HepG2 (cell line): ENCODE measurements around the gene ADGRV1. TPM values are rescaled to one million over a fixed set of nuclear protein-coding genes. Genes with fewer than 3 reads are reported as not detected.

Experiments used
- ATF1 ChIP-seq: IDR thresholded peaks from 2 replicates; pipeline ENCODE4 v1.6.1; 2016; ENCODE audit warnings: mild to moderate bottlenecking, control low read depth
- BCL6 ChIP-seq: IDR thresholded peaks from 2 replicates; pipeline ENCODE4 v1.6.1; 2016; ENCODE audit warnings: missing genetic modification reagents, missing compliant biosample characterization
- CENPX ChIP-seq: sonication (generic); formaldehyde crosslinking; IDR thresholded peaks from 2 replicates; pipeline ENCODE4 v1.9.0; 2021; ENCODE audit warnings: mild to moderate bottlenecking, missing genetic modification reagents, moderate library complexity
- CREB1 ChIP-seq, 2 experiments: fragments of 450-650 bp in 1 of 2; IDR thresholded peaks; 2 replicates each; pipeline ENCODE4 v1.6.1; 2016 to 2017; ENCODE audit warnings: control low read depth in 1 of 2, mild to moderate bottlenecking in 1 of 2, missing compliant biosample characterization in 1 of 2, missing genetic modification characterization in 1 of 2
- GTF2F1 ChIP-seq: fragments of 150-350 bp; IDR thresholded peaks from 2 replicates; pipeline ENCODE4 v1.6.1; 2014; ENCODE audit warnings: low read length
- HNF4G ChIP-seq, 2 experiments: sonication (generic) in 1 of 2; formaldehyde crosslinking in 1 of 2; IDR thresholded peaks; 2 replicates each; pipeline versions ENCODE4 v1.4.0 to v1.6.1; 2011 to 2020; ENCODE audit warnings: borderline replicate concordance in 2 of 2, low read depth in 2 of 2, mild to moderate bottlenecking in 2 of 2, low read length in 1 of 2, missing genetic modification reagents in 1 of 2, moderate library complexity in 1 of 2
- LCORL ChIP-seq, 2 experiments: fragments of 450-650 bp in 1 of 2; sonication (generic) in 1 of 2; formaldehyde crosslinking in 1 of 2; IDR thresholded peaks; 2 replicates each; pipeline versions ENCODE4 v1.5.0 to v1.6.1; 2017 to 2020; ENCODE audit warnings: antibody characterized with exemption in 1 of 2, missing genetic modification reagents in 1 of 2
- NR2F2 ChIP-seq: IDR thresholded peaks from 2 replicates; pipeline ENCODE4 v1.6.1; 2012; ENCODE audit warnings: low read depth, inconsistent platforms, borderline replicate concordance
- PCBP1 ChIP-seq: fragments of 200-400 bp; formaldehyde crosslinking; IDR thresholded peaks from 2 replicates; pipeline ENCODE4 v1.6.1; 2017; ENCODE audit warnings: mild to moderate bottlenecking, low read depth, low read length, borderline replicate concordance
- RARA ChIP-seq: IDR thresholded peaks from 2 replicates; pipeline ENCODE4 v1.6.1; 2016; ENCODE audit warnings: missing genetic modification reagents, missing compliant biosample characterization
- RXRB ChIP-seq: IDR thresholded peaks from 2 replicates; pipeline ENCODE4 v1.6.1; 2016; ENCODE audit warnings: borderline replicate concordance, missing genetic modification reagents, missing compliant biosample characterization
- SRSF9 ChIP-seq: fragments of 200-400 bp; formaldehyde crosslinking; IDR thresholded peaks from 2 replicates; pipeline ENCODE4 v1.6.1; 2018; ENCODE audit warnings: borderline replicate concordance, mild to moderate bottlenecking, low read depth, low read length; ENCODE audit not compliant: insufficient read depth, poor library complexity, severe bottlenecking
- ZBTB21 ChIP-seq: sonication (generic); formaldehyde crosslinking; IDR thresholded peaks from 2 replicates; pipeline ENCODE4 v1.4.0; 2020; ENCODE audit warnings: missing genetic modification reagents
- ZBTB8A ChIP-seq: sonication (generic); formaldehyde crosslinking; IDR thresholded peaks from 2 replicates; pipeline ENCODE4 v1.4.0; 2020; ENCODE audit warnings: mild to moderate bottlenecking, low read depth, missing genetic modification reagents, borderline replicate concordance
- ZNF138 ChIP-seq: sonication (generic); formaldehyde crosslinking; IDR thresholded peaks from 2 replicates; pipeline ENCODE4 v1.5.0; 2020; ENCODE audit warnings: mild to moderate bottlenecking, low read depth, missing genetic modification reagents
- ZNF331 ChIP-seq: sonication (generic); formaldehyde crosslinking; IDR thresholded peaks from 2 replicates; pipeline ENCODE4 v1.4.0; 2020; ENCODE audit warnings: missing genetic modification reagents
- ZNF891 ChIP-seq: sonication (generic); formaldehyde crosslinking; IDR thresholded peaks from 2 replicates; pipeline ENCODE4 v1.5.0; 2020; ENCODE audit warnings: mild to moderate bottlenecking, missing genetic modification reagents
- polyA plus RNA-seq, 8 experiments: library from polyadenylated mRNA; depleted of rRNA in 3 of 8; stranded (reverse) in 7 of 8; unstranded in 1 of 8; fragments of >200 nt; fragmentation: Illumina TruSeq in 4 of 8; extraction: Trizol in 4 of 8; gene quantifications; 2 replicates each; pipeline versions ENCODE4 v1.2.1 to v1.2.3, GENCODE V29; 2011 to 2016; ENCODE audit warnings: low read depth in 4 of 8, missing spikeins in 1 of 8, mixed read lengths in 1 of 8; ENCODE audit not compliant: insufficient read depth in 1 of 8
- total RNA-seq, 5 experiments: library from RNA; depleted of rRNA; stranded (reverse); fragments of >200 nt; fragmentation: Illumina TruSeq; extraction: Trizol; gene quantifications; 2 replicates each; pipeline ENCODE4 v1.2.3, GENCODE V29; 2016; ENCODE audit warnings: low read depth in 1 of 5
- TF ChIP-seq, protein P1 (sequence below): IDR thresholded peaks from 2 replicates; pipeline ENCODE4 v1.4.0; 2020; ENCODE audit warnings: mild to moderate bottlenecking, missing genetic modification reagents
- TF ChIP-seq, protein P2 (sequence below): sonication (generic); formaldehyde crosslinking; IDR thresholded peaks from 2 replicates; pipeline ENCODE4 v1.4.0; 2020; ENCODE audit warnings: missing genetic modification reagents, mild to moderate bottlenecking, borderline replicate concordance
- TF ChIP-seq, protein P3 (sequence below): sonication (generic); formaldehyde crosslinking; IDR thresholded peaks from 2 replicates; pipeline ENCODE4 v1.5.1; 2020; ENCODE audit warnings: missing genetic modification reagents, mild to moderate bottlenecking, borderline replicate concordance

ADGRV1 gene
- total and polyA plus RNA-seq, 2 of the 13 experiments (the other 11 are each of a cell fraction or from before 2014, with no cell fraction given) = 1.7 to 3.9 TPM

DNA sequence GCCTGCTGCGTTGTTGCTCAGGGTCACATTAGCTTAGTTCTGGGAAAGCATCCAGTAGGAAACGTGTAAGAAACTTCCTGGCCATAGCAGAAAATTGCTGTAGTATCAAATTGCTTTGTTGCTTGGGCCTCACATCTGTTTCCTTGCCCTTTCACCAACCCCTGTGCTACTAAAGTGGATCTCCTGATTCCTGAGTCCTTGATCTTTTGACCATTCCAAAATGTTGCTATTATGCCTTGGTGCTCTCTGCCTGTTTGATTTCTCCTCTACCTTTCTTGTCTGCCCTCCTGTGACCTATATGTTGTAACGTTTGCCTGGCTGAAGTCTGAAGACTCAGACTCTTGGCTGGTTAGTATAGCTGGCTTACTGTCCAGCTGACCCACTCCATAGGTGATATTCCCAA is 350.5 kb downstream of the ADGRV1 start (continued):
- TF ChIP-seq, protein P1, sequence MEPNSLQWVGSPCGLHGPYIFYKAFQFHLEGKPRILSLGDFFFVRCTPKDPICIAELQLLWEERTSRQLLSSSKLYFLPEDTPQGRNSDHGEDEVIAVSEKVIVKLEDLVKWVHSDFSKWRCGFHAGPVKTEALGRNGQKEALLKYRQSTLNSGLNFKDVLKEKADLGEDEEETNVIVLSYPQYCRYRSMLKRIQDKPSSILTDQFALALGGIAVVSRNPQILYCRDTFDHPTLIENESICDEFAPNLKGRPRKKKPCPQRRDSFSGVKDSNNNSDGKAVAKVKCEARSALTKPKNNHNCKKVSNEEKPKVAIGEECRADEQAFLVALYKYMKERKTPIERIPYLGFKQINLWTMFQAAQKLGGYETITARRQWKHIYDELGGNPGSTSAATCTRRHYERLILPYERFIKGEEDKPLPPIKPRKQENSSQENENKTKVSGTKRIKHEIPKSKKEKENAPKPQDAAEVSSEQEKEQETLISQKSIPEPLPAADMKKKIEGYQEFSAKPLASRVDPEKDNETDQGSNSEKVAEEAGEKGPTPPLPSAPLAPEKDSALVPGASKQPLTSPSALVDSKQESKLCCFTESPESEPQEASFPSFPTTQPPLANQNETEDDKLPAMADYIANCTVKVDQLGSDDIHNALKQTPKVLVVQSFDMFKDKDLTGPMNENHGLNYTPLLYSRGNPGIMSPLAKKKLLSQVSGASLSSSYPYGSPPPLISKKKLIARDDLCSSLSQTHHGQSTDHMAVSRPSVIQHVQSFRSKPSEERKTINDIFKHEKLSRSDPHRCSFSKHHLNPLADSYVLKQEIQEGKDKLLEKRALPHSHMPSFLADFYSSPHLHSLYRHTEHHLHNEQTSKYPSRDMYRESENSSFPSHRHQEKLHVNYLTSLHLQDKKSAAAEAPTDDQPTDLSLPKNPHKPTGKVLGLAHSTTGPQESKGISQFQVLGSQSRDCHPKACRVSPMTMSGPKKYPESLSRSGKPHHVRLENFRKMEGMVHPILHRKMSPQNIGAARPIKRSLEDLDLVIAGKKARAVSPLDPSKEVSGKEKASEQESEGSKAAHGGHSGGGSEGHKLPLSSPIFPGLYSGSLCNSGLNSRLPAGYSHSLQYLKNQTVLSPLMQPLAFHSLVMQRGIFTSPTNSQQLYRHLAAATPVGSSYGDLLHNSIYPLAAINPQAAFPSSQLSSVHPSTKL (CRISPR knock-in tag) = peak; percentile 60
- TF ChIP-seq, protein P2, sequence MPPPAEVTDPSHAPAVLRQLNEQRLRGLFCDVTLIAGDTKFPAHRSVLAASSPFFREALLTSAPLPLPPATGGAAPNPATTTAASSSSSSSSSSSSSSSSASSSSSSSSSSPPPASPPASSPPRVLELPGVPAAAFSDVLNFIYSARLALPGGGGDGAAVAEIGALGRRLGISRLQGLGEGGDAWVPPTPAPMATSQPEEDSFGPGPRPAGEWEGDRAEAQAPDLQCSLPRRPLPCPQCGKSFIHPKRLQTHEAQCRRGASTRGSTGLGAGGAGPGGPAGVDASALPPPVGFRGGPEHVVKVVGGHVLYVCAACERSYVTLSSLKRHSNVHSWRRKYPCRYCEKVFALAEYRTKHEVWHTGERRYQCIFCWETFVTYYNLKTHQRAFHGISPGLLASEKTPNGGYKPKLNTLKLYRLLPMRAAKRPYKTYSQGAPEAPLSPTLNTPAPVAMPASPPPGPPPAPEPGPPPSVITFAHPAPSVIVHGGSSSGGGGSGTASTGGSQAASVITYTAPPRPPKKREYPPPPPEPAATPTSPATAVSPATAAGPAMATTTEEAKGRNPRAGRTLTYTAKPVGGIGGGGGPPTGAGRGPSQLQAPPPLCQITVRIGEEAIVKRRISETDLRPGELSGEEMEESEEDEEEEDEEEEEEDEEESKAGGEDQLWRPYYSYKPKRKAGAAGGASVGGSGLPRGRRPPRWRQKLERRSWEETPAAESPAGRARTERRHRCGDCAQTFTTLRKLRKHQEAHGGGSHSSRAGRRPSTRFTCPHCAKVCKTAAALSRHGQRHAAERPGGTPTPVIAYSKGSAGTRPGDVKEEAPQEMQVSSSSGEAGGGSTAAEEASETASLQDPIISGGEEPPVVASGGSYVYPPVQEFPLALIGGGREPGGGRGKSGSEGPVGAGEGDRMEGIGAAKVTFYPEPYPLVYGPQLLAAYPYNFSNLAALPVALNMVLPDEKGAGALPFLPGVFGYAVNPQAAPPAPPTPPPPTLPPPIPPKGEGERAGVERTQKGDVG (CRISPR knock-in tag) = no peak
- TF ChIP-seq HNF4G (IDR thresholded peaks at IDR 0.05; ENCODE audit: borderline replicate concordance, low read depth, low read length) (no peak), HNF4G (CRISPR knock-in tag; IDR thresholded peaks at IDR 0.05; ENCODE audit: borderline replicate concordance, low read depth) (no peak), ZBTB8A (CRISPR knock-in tag) (no peak), SRSF9 (no peak), PCBP1 (no peak), ATF1 (CRISPR knock-in tag) (no peak), CENPX (CRISPR knock-in tag) (no peak), NR2F2 (0 out of 2 replicates have a peak, but pooled peaks have one; percentile 20), ZNF138 (CRISPR knock-in tag) (no peak), ZNF331 (CRISPR knock-in tag) (no peak), RXRB (CRISPR knock-in tag) (peak; percentile 50; the same call in 1 of the 2 replicates), ZNF891 (no peak), LCORL (IDR thresholded peaks at IDR 0.05) (no peak), LCORL (CRISPR knock-in tag; IDR thresholded peaks at IDR 0.05) (peak; percentile 25; the same call in 1 of the 2 replicates), CREB1 (IDR thresholded peaks at IDR 0.05) (no peak), CREB1 (CRISPR knock-in tag; IDR thresholded peaks at IDR 0.05) (no peak), BCL6 (0 out of 2 replicates have a peak, but pooled peaks have one; percentile 8), GTF2F1 (no peak), RARA (CRISPR knock-in tag) (peak; percentile 73), ZBTB21 (no peak)
- TF ChIP-seq, protein P3, sequence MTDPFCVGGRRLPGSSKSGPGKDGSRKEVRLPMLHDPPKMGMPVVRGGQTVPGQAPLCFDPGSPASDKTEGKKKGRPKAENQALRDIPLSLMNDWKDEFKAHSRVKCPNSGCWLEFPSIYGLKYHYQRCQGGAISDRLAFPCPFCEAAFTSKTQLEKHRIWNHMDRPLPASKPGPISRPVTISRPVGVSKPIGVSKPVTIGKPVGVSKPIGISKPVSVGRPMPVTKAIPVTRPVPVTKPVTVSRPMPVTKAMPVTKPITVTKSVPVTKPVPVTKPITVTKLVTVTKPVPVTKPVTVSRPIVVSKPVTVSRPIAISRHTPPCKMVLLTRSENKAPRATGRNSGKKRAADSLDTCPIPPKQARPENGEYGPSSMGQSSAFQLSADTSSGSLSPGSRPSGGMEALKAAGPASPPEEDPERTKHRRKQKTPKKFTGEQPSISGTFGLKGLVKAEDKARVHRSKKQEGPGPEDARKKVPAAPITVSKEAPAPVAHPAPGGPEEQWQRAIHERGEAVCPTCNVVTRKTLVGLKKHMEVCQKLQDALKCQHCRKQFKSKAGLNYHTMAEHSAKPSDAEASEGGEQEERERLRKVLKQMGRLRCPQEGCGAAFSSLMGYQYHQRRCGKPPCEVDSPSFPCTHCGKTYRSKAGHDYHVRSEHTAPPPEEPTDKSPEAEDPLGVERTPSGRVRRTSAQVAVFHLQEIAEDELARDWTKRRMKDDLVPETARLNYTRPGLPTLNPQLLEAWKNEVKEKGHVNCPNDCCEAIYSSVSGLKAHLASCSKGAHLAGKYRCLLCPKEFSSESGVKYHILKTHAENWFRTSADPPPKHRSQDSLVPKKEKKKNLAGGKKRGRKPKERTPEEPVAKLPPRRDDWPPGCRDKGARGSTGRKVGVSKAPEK (CRISPR knock-in tag) = no peak
